Glutamatergic neuron (in vitro differentiated cells): Measurements from ENCODE around the gene SLC16A1. TPM values are rescaled to one million over a fixed set of nuclear protein-coding genes. Genes with fewer than 3 reads are reported as not detected.

Source experiments
- DNase-seq: peaks from one replicate; pipeline ENCODE4 v3.0.0; 2022
- H3K27ac Mint-ChIP-seq: one replicate; pipeline ENCODE4 v1.8.0; 2020; ENCODE audit warnings: mild to moderate bottlenecking, mixed read lengths, inconsistent platforms; ENCODE audit not compliant: unreplicated experiment
- H3K27me3 Mint-ChIP-seq: one replicate; pipeline ENCODE4 v1.8.0; 2020; ENCODE audit warnings: mild to moderate bottlenecking, moderate library complexity, mixed read lengths, inconsistent platforms; ENCODE audit not compliant: unreplicated experiment
- H3K36me3 Mint-ChIP-seq: one replicate; pipeline ENCODE4 v1.8.0; 2020; ENCODE audit warnings: mild to moderate bottlenecking, mixed read lengths, inconsistent platforms; ENCODE audit not compliant: unreplicated experiment
- H3K4me1 Mint-ChIP-seq: one replicate; pipeline ENCODE4 v1.8.0; 2020; ENCODE audit warnings: mild to moderate bottlenecking, low read depth, mixed read lengths, inconsistent platforms; ENCODE audit not compliant: unreplicated experiment
- H3K4me3 Mint-ChIP-seq: one replicate; pipeline ENCODE4 v1.8.0; 2020; ENCODE audit warnings: mild to moderate bottlenecking, mixed read lengths, inconsistent platforms; ENCODE audit not compliant: unreplicated experiment
- H3K9me3 Mint-ChIP-seq: one replicate; pipeline ENCODE4 v1.8.0; 2020; ENCODE audit warnings: mild to moderate bottlenecking, moderate library complexity, mixed read lengths, inconsistent platforms; ENCODE audit not compliant: unreplicated experiment
- CTCF ChIP-seq: fragments of 200-600 bp; sonication (generic); IDR thresholded peaks from one replicate; pipeline ENCODE4 v1.5.0; 2021; ENCODE audit not compliant: partially characterized antibody, unreplicated experiment
- total RNA-seq: library from RNA; stranded (reverse); fragmentation: NEBNext Ultra II Directional; extraction: Animal tissue kit (Norgen Biotek cat#: 25700); gene quantifications from one replicate; pipeline ENCODE4 v1.2.1, GENCODE V29; 2021; ENCODE audit not compliant: unreplicated experiment

SLC16A1 gene
- total RNA-seq, 1 donor from 2014 or later: 39.5 TPM

- Mint-ChIP-seq H3K36me3 (no peaks in the 10 kb centered on the region), H3K27ac (no peak overlapping the region), H3K27me3 (peaks cover 3% of the 10 kb centered on the region), H3K4me3 (no peak overlapping the region), H3K4me1 (peaks cover 14% of the 10 kb centered on the region), H3K9me3 (peaks cover 2% of the 10 kb centered on the region)
- no peak for TF ChIP-seq CTCF
- no peak for DNase-seq
Measured at GRCh38 chr1:112950426-112950825, 5.6 kb downstream of the SLC16A1 start.

DNA sequence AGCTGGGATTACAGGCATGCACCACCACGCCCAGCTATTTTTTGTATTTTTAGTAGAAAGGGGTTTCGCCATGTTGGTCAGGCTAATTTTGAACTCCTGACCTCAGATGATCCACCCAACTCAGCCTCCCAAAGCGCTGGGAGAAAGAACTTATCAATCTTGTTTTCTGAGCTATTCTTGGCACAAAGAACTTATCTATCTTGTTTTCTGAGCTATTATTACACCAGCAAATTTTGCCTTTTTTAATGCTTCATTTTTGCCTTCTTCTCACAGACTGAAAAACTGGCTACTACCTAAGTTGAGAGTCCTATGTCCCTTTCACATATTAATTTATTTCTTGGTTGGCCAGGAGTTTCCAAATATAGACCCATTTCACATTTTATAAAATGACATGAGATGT is 9.3 kb downstream of the SLC16A1 start:
- TF ChIP-seq CTCF: no peak
- Mint-ChIP-seq H3K4me3 (no peak overlapping the region), H3K36me3 (no peaks in the 10 kb centered on the region), H3K27ac (no peak overlapping the region), H3K4me1 (no peaks in the 10 kb centered on the region), H3K9me3 (no peaks in the 10 kb centered on the region), H3K27me3 (no peaks in the 10 kb centered on the region)
- no peak for DNase-seq

- no peak overlapping the region for H3K4me3 Mint-ChIP-seq
- H3K4me1 Mint-ChIP-seq: peaks cover 10% of the 10 kb centered on the region
- H3K27me3 Mint-ChIP-seq: no peaks in the 10 kb centered on the region
- H3K27ac Mint-ChIP-seq: no peak overlapping the region
- no peak for TF ChIP-seq CTCF
- H3K36me3 Mint-ChIP-seq: no peaks in the 10 kb centered on the region
- H3K9me3 Mint-ChIP-seq: no peaks in the 10 kb centered on the region
- no peak for DNase-seq
Measured at GRCh38 chr1:112939810-112940209, 16.2 kb downstream of the SLC16A1 start.

DNA sequence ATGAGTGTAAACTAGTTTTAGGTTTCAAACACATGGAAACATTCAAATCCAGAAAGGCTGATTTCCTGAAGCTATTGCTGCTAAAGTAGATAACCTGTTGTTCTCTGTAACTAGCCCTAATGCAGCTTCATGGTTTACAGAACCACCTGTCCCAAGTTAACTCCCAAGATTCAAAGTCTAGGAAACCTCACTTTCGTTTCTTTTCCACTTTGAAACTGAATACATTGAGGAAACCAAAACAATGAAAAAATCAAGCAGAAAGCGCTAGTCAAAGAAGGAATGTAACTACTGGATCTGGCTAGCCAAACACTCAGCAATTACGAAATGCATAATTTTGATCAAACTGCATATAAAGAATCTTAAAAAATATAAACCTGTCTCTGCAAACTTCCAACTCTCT is 17.8 kb downstream of the SLC16A1 start:
- TF ChIP-seq CTCF: no peak
- no peaks in the 10 kb centered on the region for H3K9me3 Mint-ChIP-seq
- no peaks in the 10 kb centered on the region for H3K27me3 Mint-ChIP-seq
- no peaks in the 10 kb centered on the region for H3K36me3 Mint-ChIP-seq
- H3K4me3 Mint-ChIP-seq: no peak overlapping the region
- H3K27ac Mint-ChIP-seq: no peak overlapping the region
- peaks cover 10% of the 10 kb centered on the region for H3K4me1 Mint-ChIP-seq
- no peak for DNase-seq

DNA sequence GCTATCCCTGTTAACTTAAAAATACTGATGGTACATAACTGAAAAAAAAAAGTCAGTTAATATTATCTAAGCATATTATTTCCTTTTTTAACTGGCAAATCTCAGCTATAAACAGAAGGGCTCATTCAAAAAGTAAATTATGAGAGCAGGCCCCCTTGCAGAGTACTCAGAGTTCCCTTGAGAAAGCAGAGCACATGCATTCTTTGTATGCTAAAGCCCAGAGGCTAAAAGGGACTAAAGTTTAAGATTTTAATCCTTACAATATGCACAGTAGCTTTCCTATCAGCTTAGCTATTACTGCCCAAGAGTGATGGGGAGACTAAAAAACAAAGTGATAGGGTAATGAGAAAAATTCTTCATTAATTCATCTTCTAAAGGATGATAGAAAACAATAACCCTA is 18.5 kb downstream of the SLC16A1 start:
- H3K9me3 Mint-ChIP-seq: no peaks in the 10 kb centered on the region
- DNase-seq: no peak
- no peaks in the 10 kb centered on the region for H3K27me3 Mint-ChIP-seq
- H3K4me1 Mint-ChIP-seq: peaks cover 10% of the 10 kb centered on the region
- no peak overlapping the region for H3K4me3 Mint-ChIP-seq
- no peaks in the 10 kb centered on the region for H3K36me3 Mint-ChIP-seq
- H3K27ac Mint-ChIP-seq: no peak overlapping the region
- no peak for TF ChIP-seq CTCF
